Fibroblast of lung (primary cell): Measurements from ENCODE around the gene UBL4A. TPM values are rescaled to one million over a fixed set of nuclear protein-coding genes. Genes with fewer than 3 reads are reported as not detected.

Source experiments
- DNase-seq, 2 donors: peaks; one replicate each; pipeline versions ENCODE4 v3.0.0 to v3.0.0-alpha.2; 2010; ENCODE audit warnings: low read depth in 2 of 2
- H2AFZ ChIP-seq: 2 replicates; pipeline ENCODE4 v1.5.1; 2012; ENCODE audit warnings: low read length, control low read depth, inconsistent platforms
- H3K27ac ChIP-seq: 2 replicates; pipeline ENCODE4 v1.5.1; 2011; ENCODE audit warnings: low read length, control low read depth; ENCODE audit not compliant: insufficient read depth
- H3K27me3 ChIP-seq: 2 replicates; pipeline ENCODE4 v1.5.1; 2011; ENCODE audit warnings: mild to moderate bottlenecking, low read length; ENCODE audit not compliant: control insufficient read depth, insufficient read depth
- H3K36me3 ChIP-seq: 2 replicates; pipeline ENCODE4 v1.5.1; 2011; ENCODE audit warnings: low read length; ENCODE audit not compliant: control insufficient read depth, insufficient read depth
- H3K4me1 ChIP-seq: 2 replicates; pipeline ENCODE4 v1.5.1; 2011; ENCODE audit warnings: low read length; ENCODE audit not compliant: control insufficient read depth, insufficient read depth; ENCODE audit errors: extremely low read depth
- H3K4me2 ChIP-seq: 2 replicates; pipeline ENCODE4 v1.5.1; 2011; ENCODE audit warnings: low read length, control low read depth; ENCODE audit not compliant: insufficient read depth; ENCODE audit errors: extremely low read depth
- H3K4me3 ChIP-seq, 4 experiments: fragments of 200-600 bp in 1 of 4; sonication (generic) in 1 of 4; replicated peaks in 1 of 4; 2 replicates each; pipeline ENCODE4 v1.5.1; 2011 to 2016; ENCODE audit warnings: low read length in 4 of 4, low read depth in 3 of 4, mild to moderate bottlenecking in 3 of 4, control low read depth in 2 of 4, inconsistent platforms in 1 of 4, mixed read lengths in 1 of 4; ENCODE audit not compliant: insufficient read depth in 1 of 4; ENCODE audit errors: control extremely low read depth in 1 of 4
- H3K79me2 ChIP-seq: 2 replicates; pipeline ENCODE4 v1.5.1; 2012; ENCODE audit warnings: mild to moderate bottlenecking, low read length, inconsistent platforms; ENCODE audit not compliant: control insufficient read depth, insufficient read depth
- H3K9ac ChIP-seq: 2 replicates; pipeline ENCODE4 v1.5.1; 2011; ENCODE audit warnings: mild to moderate bottlenecking, low read length, control low read depth; ENCODE audit not compliant: insufficient read depth
- H3K9me3 ChIP-seq: 2 replicates; pipeline ENCODE4 v1.5.1; 2012; ENCODE audit warnings: low read depth, low read length; ENCODE audit not compliant: control insufficient read depth, insufficient read depth
- H4K20me1 ChIP-seq: 2 replicates; pipeline ENCODE4 v1.5.1; 2011; ENCODE audit warnings: low read length; ENCODE audit not compliant: control insufficient read depth, insufficient read depth; ENCODE audit errors: extremely low read depth
- CTCF ChIP-seq, 2 donors: IDR thresholded peaks in 1 of 2; conservative IDR thresholded peaks in 1 of 2; 1 replicate in 1 of 2; 2 replicates in 1 of 2; pipeline ENCODE4 v1.5.1; 2011 to 2012; ENCODE audit warnings: low read length in 2 of 2, control low read depth in 1 of 2, inconsistent platforms in 1 of 2, low read depth in 1 of 2, mild to moderate bottlenecking in 1 of 2
- EZH2 ChIP-seq: IDR thresholded peaks from 2 replicates; pipeline ENCODE4 v1.5.1; 2012; ENCODE audit warnings: low read length, control low read depth, mild to moderate bottlenecking; ENCODE audit errors: missing control alignments
- polyA plus RNA-seq, 2 donors: library from polyadenylated mRNA; depleted of rRNA in 1 of 2; stranded (reverse) in 1 of 2; unstranded in 1 of 2; fragments of >200 nt; gene quantifications; 2 replicates each; pipeline ENCODE4 v1.2.1, GENCODE V29; 2011 to 2012; ENCODE audit warnings: missing spikeins in 1 of 2
- total RNA-seq: library from RNA; depleted of rRNA; stranded (reverse); fragments of >200 nt; gene quantifications from 2 replicates; pipeline ENCODE4 v1.2.1, GENCODE V29; 2014

UBL4A gene
- total and polyA plus RNA-seq, 2 donors (not counting 1 experiment from before 2014, with no cell fraction given), result 17.9 to 42.8 TPM

- Histone ChIP-seq H3K9ac (peak overlapping the region; percentile 46), H3K79me2 (peaks cover 41% of the 10 kb centered on the region), H3K27me3 (no peaks in the 10 kb centered on the region), H2AFZ (no peak overlapping the region), H3K4me1 (no peaks in the 10 kb centered on the region), H3K36me3 (peaks cover 16% of the 10 kb centered on the region), H4K20me1 (no peaks in the 10 kb centered on the region), H3K4me2 (peak overlapping the region; percentile 62), H3K9me3 (no peaks in the 10 kb centered on the region), H3K4me3 (peak overlapping the region; percentile 39 to 80 (median 68)), H3K27ac (peak overlapping the region; percentile 17)
- no peak for DNase-seq
- TF ChIP-seq CTCF (conservative IDR thresholded peaks at IDR 0.05 in 1 of 2, IDR thresholded peaks at IDR 0.05 in 1 of 2; ENCODE audit: low read depth in 1 of 2, low read length in 2 of 2) (no peak), EZH2 (no peak)
Observed at GRCh38 chrX:154437971-154438893, 48.2 kb downstream of the UBL4A start.

GRCh38 chrX:154436983-154437752 lies 49.2 kb downstream of the UBL4A start, which contains the start of gene GDI1:
Gene GDI1 (plus strand): TSS chrX:154437154. CDS start chrX:154437255, 101 bp downstream.
- peak in 1 of 2 donors; percentile 55 for DNase-seq
- peaks cover 41% of the 10 kb centered on the region for H3K79me2 ChIP-seq
- H3K4me3 ChIP-seq, result peak within 1 kb of the TSS; percentile 55 to 80 (median 68)
- peak within 1 kb of the TSS; percentile 45 for H3K4me2 ChIP-seq
- no peaks in the 10 kb centered on the region for H4K20me1 ChIP-seq
- no peaks in the 10 kb centered on the region for H3K9me3 ChIP-seq
- peak within 1 kb of the TSS; percentile 73 for H3K9ac ChIP-seq
- TF ChIP-seq CTCF (conservative IDR thresholded peaks at IDR 0.05 in 1 of 2, IDR thresholded peaks at IDR 0.05 in 1 of 2; ENCODE audit: low read depth in 1 of 2, low read length in 2 of 2) (no peak), EZH2 (no peak)
- H3K27ac ChIP-seq, result peak within 1 kb of the TSS; percentile 65
- H2AFZ ChIP-seq, result no peak within 1 kb of the TSS
- no peaks in the 10 kb centered on the region for H3K4me1 ChIP-seq
- H3K27me3 ChIP-seq, result no peaks in the 10 kb centered on the region
- H3K36me3 ChIP-seq, result peaks cover 11% of the 10 kb centered on the region
